ENCODE measurements around the gene LYSMD3.

DNA sequence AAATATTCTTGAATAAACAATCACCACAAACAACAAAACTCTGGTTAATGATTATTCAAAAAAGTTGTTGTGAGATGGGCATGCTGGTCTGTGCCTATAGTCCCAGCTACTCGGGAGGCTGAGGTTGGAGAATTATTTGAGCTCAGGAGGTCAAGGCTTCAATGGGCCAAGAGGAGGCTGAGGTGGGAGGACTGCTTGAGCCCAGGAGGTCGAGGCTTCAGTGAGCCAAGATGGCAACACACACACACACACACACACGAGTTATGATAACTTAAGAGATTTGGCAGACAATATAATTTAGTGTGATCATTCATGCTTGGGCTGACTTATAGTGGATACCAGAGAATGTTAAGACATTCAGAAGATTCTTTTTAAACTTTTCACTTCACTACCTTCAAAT is 14.9 kb downstream of the LYSMD3 start:
- TF ChIP-seq POLR2A (IDR thresholded peaks at IDR 0.05; ENCODE audit: low read depth, low read length), result no peak
- no peak for TF ChIP-seq POLR2AphosphoS5 (IDR thresholded peaks at IDR 0.05; ENCODE audit: low read depth, low read length)

Measured in GM12891 (cell line).